Endothelial cell of umbilical vein (primary cell): Measurements from ENCODE around the gene B3GAT1. TPM values are rescaled to one million over a fixed set of nuclear protein-coding genes. Genes with fewer than 3 reads are reported as not detected.

Experiments
- BruUV-seq: library from RNA; stranded (reverse); fragments of 400-500 nt; replicated peaks from 2 replicates; lab custom pipeline; 2021; lab: Mats Ljungman, UMichigan
- CTCF ChIA-PET: fragments of 300-600, 350-600 bp; sonication (Branson Sonifier 250); formaldehyde crosslinking; loops from one replicate; lab custom pipeline; 2021; ENCODE audit warnings: antibody characterized with exemption, inconsistent platforms; lab: Charles Lee
- POLR2A ChIA-PET: fragments of 300-600, 350-600 bp; sonication (Branson Sonifier 250); formaldehyde crosslinking; loops from one replicate; lab custom pipeline; 2021; ENCODE audit warnings: antibody characterized with exemption, inconsistent platforms; lab: Charles Lee
- DNase-seq: peaks from one replicate; pipeline ENCODE4 v3.0.0-alpha.2; 2011; ENCODE audit warnings: low read depth, low spot score
- FAIRE-seq: peaks from 2 replicates; lab custom pipeline; 2011; peaks lifted over from hg19 to GRCh38; lab: Jason Lieb, UNC
- H2AFZ ChIP-seq: 2 replicates; pipeline ENCODE4 v1.6.0; 2012; ENCODE audit warnings: low read depth, low read length, control low read depth, inconsistent platforms
- H3K27ac ChIP-seq: 2 replicates; pipeline ENCODE4 v1.5.1; 2011; ENCODE audit warnings: low read depth, mild to moderate bottlenecking, control low read depth, low read length, moderate library complexity; ENCODE audit not compliant: insufficient read depth
- H3K27me3 ChIP-seq, 2 experiments: 2 replicates each; pipeline versions ENCODE4 v1.6.0 to v1.6.1; 2011; ENCODE audit warnings: low read length in 2 of 2, mixed read lengths in 1 of 2; ENCODE audit not compliant: control insufficient read depth in 2 of 2, insufficient read depth in 2 of 2
- H3K36me3 ChIP-seq, 2 experiments: 2 replicates in 1 of 2; 3 replicates in 1 of 2; pipeline ENCODE4 v1.5.1; 2011; ENCODE audit warnings: low read length in 2 of 2, mild to moderate bottlenecking in 1 of 2, moderate library complexity in 1 of 2; ENCODE audit not compliant: control insufficient read depth in 2 of 2, insufficient read depth in 2 of 2; ENCODE audit errors: extremely low read depth in 1 of 2
- H3K4me1 ChIP-seq: 3 replicates; pipeline ENCODE4 v1.5.1; 2011; ENCODE audit warnings: mild to moderate bottlenecking, low read length; ENCODE audit not compliant: control insufficient read depth, insufficient read depth; ENCODE audit errors: extremely low read depth
- H3K4me2 ChIP-seq: 2 replicates; pipeline ENCODE4 v1.6.1; 2011; ENCODE audit warnings: low read length, control low read depth, mixed read lengths; ENCODE audit not compliant: insufficient read depth
- H3K4me3 ChIP-seq, 3 experiments: fragments of 200-600 bp in 1 of 3; sonication (generic), shearing (Covaris generic) in 1 of 3; replicated peaks in 1 of 3; 2 replicates each; pipeline ENCODE4 v1.5.1; 2011 to 2016; ENCODE audit warnings: control low read depth in 3 of 3, low read length in 3 of 3, mild to moderate bottlenecking in 2 of 3, inconsistent platforms in 1 of 3, low read depth in 1 of 3, moderate library complexity in 1 of 3; ENCODE audit not compliant: insufficient read depth in 1 of 3
- H3K79me2 ChIP-seq: 2 replicates; pipeline ENCODE4 v1.6.0; 2012; ENCODE audit warnings: low read length, inconsistent platforms; ENCODE audit not compliant: control insufficient read depth, insufficient read depth
- H3K9ac ChIP-seq: replicated peaks from 2 replicates; pipeline ENCODE3; 2011; ENCODE audit warnings: low read length, control low read depth; ENCODE audit not compliant: insufficient read depth; ENCODE audit errors: extremely low read depth
- H3K9me1 ChIP-seq: replicated peaks from 3 replicates; pipeline ENCODE4 v1.6.0; 2011; ENCODE audit warnings: mild to moderate bottlenecking, low read length; ENCODE audit not compliant: control insufficient read depth, insufficient read depth; ENCODE audit errors: extremely low read depth
- H3K9me3 ChIP-seq: replicated peaks from 2 replicates; pipeline ENCODE4 v1.5.1; 2012; ENCODE audit warnings: low read length, inconsistent platforms; ENCODE audit not compliant: control insufficient read depth, insufficient read depth
- H4K20me1 ChIP-seq: replicated peaks from 2 replicates; pipeline ENCODE3; 2011; ENCODE audit warnings: mild to moderate bottlenecking, low read length; ENCODE audit not compliant: control insufficient read depth, insufficient read depth; ENCODE audit errors: extremely low read depth
- EZH2 ChIP-seq: IDR thresholded peaks from 2 replicates; pipeline ENCODE4 v1.6.1; 2012; ENCODE audit warnings: borderline replicate concordance, low read depth, mild to moderate bottlenecking, moderate library complexity, low read length, inconsistent platforms; ENCODE audit not compliant: severe bottlenecking
- FOS ChIP-seq: IDR thresholded peaks from 2 replicates; pipeline ENCODE4 v1.6.1; 2011; ENCODE audit warnings: mild to moderate bottlenecking, low read length, moderate library complexity, borderline replicate concordance; ENCODE audit not compliant: insufficient read depth
- GATA2 ChIP-seq: IDR thresholded peaks from 2 replicates; pipeline ENCODE4 v1.7.0; 2011; ENCODE audit warnings: low read depth, mild to moderate bottlenecking, moderate library complexity, mixed read lengths, low read length; ENCODE audit not compliant: insufficient read length, insufficient read depth
- JUN ChIP-seq: IDR thresholded peaks from 2 replicates; pipeline ENCODE4 v1.6.1; 2011; ENCODE audit warnings: borderline replicate concordance, low read depth; ENCODE audit not compliant: insufficient read length, insufficient read depth
- MYC ChIP-seq: IDR thresholded peaks from one replicate; pipeline ENCODE4 v1.6.1; 2011; ENCODE audit warnings: mild to moderate bottlenecking, low read depth, low read length
- POLR2A ChIP-seq: IDR thresholded peaks from 2 replicates; pipeline ENCODE4 v1.6.1; 2012; ENCODE audit warnings: low read depth, mild to moderate bottlenecking, control low read depth, low read length
- POLR2AphosphoS5 ChIP-seq: IDR thresholded peaks from 2 replicates; pipeline ENCODE4 v1.6.1; 2012; ENCODE audit warnings: low read depth, mild to moderate bottlenecking, control low read depth, low read length, moderate library complexity; ENCODE audit not compliant: insufficient read depth
- dilution Hi-C: fragments of 300-500 bp; cut with MboI; formaldehyde crosslinking; loops from one replicate; pipeline ENCODE4 v1.15.0; 2019; ENCODE audit warnings: low sequenced_read_pairs; ENCODE audit not compliant: extremely low pct_ligation_motif_present
- intact Hi-C: fragments of 100-400 bp; cut with micrococcal nuclease; formaldehyde crosslinking; loops from one replicate; pipeline ENCODE4 v1.10.0; 2022
- polyA plus RNA-seq, 4 experiments: library from polyadenylated mRNA; depleted of rRNA in 3 of 4; stranded (reverse) in 3 of 4; unstranded in 1 of 4; fragments of >200 nt; gene quantifications; 2 replicates each; pipeline versions ENCODE4 v1.2.1 to v1.2.3, GENCODE V29; 2011 to 2012; ENCODE audit warnings: missing spikeins in 1 of 4
- total RNA-seq: library from RNA; stranded (reverse); gene quantifications from 2 replicates; pipeline ENCODE4 v1.2.3, GENCODE V29; 2021
- TF ChIP-seq, protein P1 (sequence below), 2 donors: IDR thresholded peaks; 1 replicate in 1 of 2; 2 replicates in 1 of 2; pipeline ENCODE4 v1.5.1; 2011; ENCODE audit warnings: low read length in 2 of 2, mild to moderate bottlenecking in 2 of 2, moderate library complexity in 2 of 2, control low read depth in 1 of 2, inconsistent platforms in 1 of 2, low read depth in 1 of 2; ENCODE audit not compliant: insufficient read depth in 1 of 2; ENCODE audit errors: extremely low read depth in 1 of 2
- TF ChIP-seq, protein P2 (sequence below): IDR thresholded peaks from 2 replicates; pipeline ENCODE4 v1.6.1; 2011; ENCODE audit not compliant: insufficient read depth, insufficient read length

The B3GAT1 gene
- total and polyA plus RNA-seq, 2 donors (not counting 3 experiments of a cell fraction or from before 2014, with no cell fraction given) = 0.01 TPM; not detected in 1

DNA sequence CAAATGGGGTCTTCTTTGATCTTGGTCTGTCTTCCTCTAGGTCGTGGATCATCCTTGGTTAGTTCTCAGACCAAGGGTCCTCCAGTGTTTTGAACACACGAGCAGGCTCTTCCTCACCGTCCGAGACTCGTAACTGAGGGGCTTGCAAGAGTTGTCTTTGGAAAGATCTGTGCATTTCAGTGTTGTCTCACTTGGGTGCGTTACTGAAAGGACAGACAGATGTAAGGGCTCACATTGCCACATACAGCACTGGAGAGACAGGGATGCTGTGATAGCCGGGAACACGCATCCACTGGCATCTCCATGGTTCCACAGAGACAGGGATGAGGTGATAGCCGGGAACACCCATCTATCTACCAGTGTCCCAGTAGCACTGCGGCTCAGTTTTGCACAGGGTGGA is 64.6 kb downstream of the B3GAT1 start:
- BruUV-seq = no TSS peak
- no peak overlapping the region for H2AFZ ChIP-seq

DNA sequence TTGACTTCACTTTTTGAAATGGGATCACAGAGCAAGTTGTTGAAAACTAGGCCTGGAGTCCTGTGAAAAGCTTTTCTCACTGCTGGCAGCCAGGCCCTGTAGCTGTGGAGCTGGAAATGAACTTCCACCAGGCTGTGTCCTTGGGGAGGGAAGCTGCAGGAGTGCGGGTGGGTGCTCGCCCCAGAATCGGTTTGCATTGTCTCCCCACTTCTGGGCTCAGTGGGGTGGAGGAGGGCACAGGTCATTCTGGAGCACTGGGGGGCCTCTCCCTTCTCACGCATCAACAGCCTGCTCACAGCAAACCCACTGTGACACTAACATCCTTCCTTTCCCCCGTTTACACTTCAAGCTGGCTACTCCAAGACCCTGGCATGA is 65.1 kb downstream of the B3GAT1 start:
- no TSS peak for BruUV-seq
- Histone ChIP-seq H3K9me3 (no peaks in the 10 kb centered on the region), H3K27ac (no peak overlapping the region), H3K4me1 (no peaks in the 10 kb centered on the region), H3K9ac (no peak overlapping the region), H3K4me3 (no peak overlapping the region), H3K9me1 (no peaks in the 10 kb centered on the region), H3K79me2 (no peaks in the 10 kb centered on the region), H3K27me3 (no peaks in the 10 kb centered on the region), H3K36me3 (no peaks in the 10 kb centered on the region), H2AFZ (no peak overlapping the region), H3K4me2 (no peak overlapping the region), H4K20me1 (no peaks in the 10 kb centered on the region)
- FAIRE-seq (no peak), DNase-seq (no peak)
- ChIA-PET POLR2A (no interaction called here), CTCF (no interaction called here)
- intact Hi-C loops = no loop called here
- no peak for TF ChIP-seq POLR2A
- TF ChIP-seq, protein P1, sequence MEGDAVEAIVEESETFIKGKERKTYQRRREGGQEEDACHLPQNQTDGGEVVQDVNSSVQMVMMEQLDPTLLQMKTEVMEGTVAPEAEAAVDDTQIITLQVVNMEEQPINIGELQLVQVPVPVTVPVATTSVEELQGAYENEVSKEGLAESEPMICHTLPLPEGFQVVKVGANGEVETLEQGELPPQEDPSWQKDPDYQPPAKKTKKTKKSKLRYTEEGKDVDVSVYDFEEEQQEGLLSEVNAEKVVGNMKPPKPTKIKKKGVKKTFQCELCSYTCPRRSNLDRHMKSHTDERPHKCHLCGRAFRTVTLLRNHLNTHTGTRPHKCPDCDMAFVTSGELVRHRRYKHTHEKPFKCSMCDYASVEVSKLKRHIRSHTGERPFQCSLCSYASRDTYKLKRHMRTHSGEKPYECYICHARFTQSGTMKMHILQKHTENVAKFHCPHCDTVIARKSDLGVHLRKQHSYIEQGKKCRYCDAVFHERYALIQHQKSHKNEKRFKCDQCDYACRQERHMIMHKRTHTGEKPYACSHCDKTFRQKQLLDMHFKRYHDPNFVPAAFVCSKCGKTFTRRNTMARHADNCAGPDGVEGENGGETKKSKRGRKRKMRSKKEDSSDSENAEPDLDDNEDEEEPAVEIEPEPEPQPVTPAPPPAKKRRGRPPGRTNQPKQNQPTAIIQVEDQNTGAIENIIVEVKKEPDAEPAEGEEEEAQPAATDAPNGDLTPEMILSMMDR (IDR thresholded peaks at IDR 0.05; ENCODE audit: extremely low read depth in 1 of 2, insufficient read depth in 1 of 2, low read depth in 1 of 2, low read length in 2 of 2) = no peak
- TF ChIP-seq, protein P2, sequence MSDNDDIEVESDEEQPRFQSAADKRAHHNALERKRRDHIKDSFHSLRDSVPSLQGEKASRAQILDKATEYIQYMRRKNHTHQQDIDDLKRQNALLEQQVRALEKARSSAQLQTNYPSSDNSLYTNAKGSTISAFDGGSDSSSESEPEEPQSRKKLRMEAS = no peak
- no peak for TF ChIP-seq EZH2
- no peak for TF ChIP-seq POLR2AphosphoS5
- no peak for TF ChIP-seq MYC
- TF ChIP-seq GATA2 = no peak
- TF ChIP-seq FOS = no peak
- TF ChIP-seq JUN = no peak
- dilution Hi-C loops = no loop called here

More for the DNA sequence above, 64.6 kb downstream of the B3GAT1 start:
- Histone ChIP-seq H3K9me3 (no peaks in the 10 kb centered on the region), H3K27ac (no peak overlapping the region), H3K9me1 (no peaks in the 10 kb centered on the region), H3K79me2 (no peaks in the 10 kb centered on the region), H3K9ac (no peak overlapping the region), H3K36me3 (no peaks in the 10 kb centered on the region), H4K20me1 (no peaks in the 10 kb centered on the region), H3K4me2 (no peak overlapping the region), H3K27me3 (no peaks in the 10 kb centered on the region), H3K4me1 (no peaks in the 10 kb centered on the region), H3K4me3 (no peak overlapping the region)
- dilution Hi-C loops (no loop called here), intact Hi-C loops (no loop called here)
- ChIA-PET CTCF (no interaction called here), POLR2A (no interaction called here)
- no peak for TF ChIP-seq POLR2AphosphoS5
- no peak for TF ChIP-seq POLR2A
- TF ChIP-seq EZH2 = no peak
- no peak for TF ChIP-seq GATA2
- no peak for TF ChIP-seq MYC
- TF ChIP-seq, protein P1 (IDR thresholded peaks at IDR 0.05; ENCODE audit: extremely low read depth in 1 of 2, insufficient read depth in 1 of 2, low read depth in 1 of 2, low read length in 2 of 2) = no peak
- no peak for DNase-seq
- no peak for FAIRE-seq
